SU-DHL-6 (cell line): ENCODE results near the gene PARP8.
"Not testable (repeated sequence)": the region's sequence is repeated elsewhere in the genome, so short reads cannot be mapped to it uniquely, and the experiment has no call there.

Source experiments
- H2AFZ ChIP-seq: fragments of 200-600 bp; sonication (generic); 2 replicates; pipeline ENCODE4 v1.6.1; 2014; ENCODE audit warnings: low read depth, mild to moderate bottlenecking, moderate library complexity, mixed read lengths, antibody characterized with exemption, low read length; ENCODE audit not compliant: severe bottlenecking
- H3F3A ChIP-seq: fragments of 200-600 bp; shearing (Covaris generic); 2 replicates; pipeline ENCODE4 v1.6.0; 2016; ENCODE audit warnings: antibody characterized with exemption, mild to moderate bottlenecking; ENCODE audit not compliant: insufficient read depth
- H3K27ac ChIP-seq: fragments of 200-600 bp; sonication (generic); 2 replicates; pipeline ENCODE4 v1.5.1; 2016; ENCODE audit warnings: low read depth, mild to moderate bottlenecking, low read length, moderate library complexity, mixed read lengths
- H3K27me3 ChIP-seq: fragments of 200-600 bp; sonication (generic), shearing (Covaris generic); 2 replicates; pipeline ENCODE4 v1.6.0; 2014; ENCODE audit warnings: mild to moderate bottlenecking, low read length
- H3K36me3 ChIP-seq: fragments of 200-600 bp; sonication (generic); 2 replicates; pipeline ENCODE4 v1.6.1; 2014; ENCODE audit warnings: mild to moderate bottlenecking, low read length, mixed read lengths
- H3K4me2 ChIP-seq: fragments of 300-600, 200-600 bp; shearing (Covaris generic), sonication (generic); 2 replicates; pipeline ENCODE4 v1.6.0; 2014; ENCODE audit warnings: low read length, low read depth, mild to moderate bottlenecking; ENCODE audit not compliant: poor library complexity, severe bottlenecking
- H3K4me3 ChIP-seq: fragments of 200-600 bp; sonication (generic); 2 replicates; pipeline ENCODE4 v1.5.1; 2014; ENCODE audit warnings: antibody characterized with exemption, low read length, mild to moderate bottlenecking, mixed read lengths; ENCODE audit not compliant: insufficient read depth, poor library complexity, severe bottlenecking
- H3K79me2 ChIP-seq: fragments of 200-600 bp; sonication (generic); 2 replicates; pipeline ENCODE4 v1.6.1; 2014; ENCODE audit warnings: mild to moderate bottlenecking, low read length, moderate library complexity; ENCODE audit not compliant: insufficient read depth
- H3K9ac ChIP-seq: fragments of 200-600 bp; sonication (generic); 2 replicates; pipeline ENCODE4 v1.7.0; 2014; ENCODE audit warnings: mild to moderate bottlenecking, low read length
- H3K9me2 ChIP-seq: fragments of 200-600 bp; sonication (generic); replicated peaks from 2 replicates; pipeline ENCODE4 v1.6.1; 2014; ENCODE audit warnings: low read length; ENCODE audit not compliant: insufficient read depth
- H3K9me3 ChIP-seq: fragments of 200-600 bp; sonication (generic); 2 replicates; pipeline ENCODE4 v1.6.1; 2014; ENCODE audit warnings: low read length, mixed read lengths; ENCODE audit not compliant: insufficient read depth
- H4K20me1 ChIP-seq: fragments of 200-600 bp; sonication (generic); 2 replicates; pipeline ENCODE4 v1.6.1; 2014; ENCODE audit warnings: low read depth, mild to moderate bottlenecking, antibody characterized with exemption, low read length, moderate library complexity, mixed read lengths
- CTCF ChIP-seq: fragments of 200-600 bp; sonication (generic); IDR thresholded peaks from one replicate; pipeline ENCODE4 v1.5.1; 2017; ENCODE audit warnings: antibody characterized with exemption, mild to moderate bottlenecking, low read length, moderate library complexity; ENCODE audit not compliant: insufficient read depth, poor library complexity, severe bottlenecking
- EZH2phosphoT487 ChIP-seq: fragments of 200-600 bp; sonication (generic), shearing (Covaris generic); conservative IDR thresholded peaks from 2 replicates; pipeline ENCODE4 v1.6.1; 2018; ENCODE audit warnings: mild to moderate bottlenecking, antibody characterized with exemption, low read length, moderate library complexity, mixed read lengths

Gene PARP8

GRCh38 chr5:50667023-50667652 is 701 bp downstream of the PARP8 start:
- Histone ChIP-seq H3K79me2 (peaks cover 16% of the 10 kb centered on the region; the same call in 1 of the 2 replicates), H3K4me2 (peak overlapping the region; percentile 70), H3F3A (peaks cover 22% of the 10 kb centered on the region), H2AFZ (peak overlapping the region; percentile 85), H3K4me3 (peak overlapping the region; percentile 98), H3K27me3 (no peaks in the 10 kb centered on the region), H3K36me3 (no peaks in the 10 kb centered on the region), H3K9ac (peak overlapping the region; percentile 93), H3K9me2 (no peaks in the 10 kb centered on the region), H3K27ac (peak overlapping the region; percentile 77), H4K20me1 (no peaks in the 10 kb centered on the region), H3K9me3 (no peaks in the 10 kb centered on the region)
- TF ChIP-seq EZH2phosphoT487 = no peak
- no peak for TF ChIP-seq CTCF

GRCh38 chr5:50667653-50668595 is 1.5 kb downstream of the PARP8 start:
- Histone ChIP-seq H3K9ac (peak overlapping the region; percentile 93), H4K20me1 (no peaks in the 10 kb centered on the region), H3K4me3 (peak overlapping the region; percentile 98), H3K4me2 (peak overlapping the region; percentile 70), H3K79me2 (peaks cover 19% of the 10 kb centered on the region; the same call in 1 of the 2 replicates), H3K27me3 (no peaks in the 10 kb centered on the region), H3K27ac (peak overlapping the region; percentile 77), H3K9me2 (no peaks in the 10 kb centered on the region), H3F3A (peaks cover 22% of the 10 kb centered on the region), H3K9me3 (no peaks in the 10 kb centered on the region), H3K36me3 (no peaks in the 10 kb centered on the region), H2AFZ (peak overlapping the region; percentile 85)
- no peak for TF ChIP-seq EZH2phosphoT487
- no peak for TF ChIP-seq CTCF

DNA sequence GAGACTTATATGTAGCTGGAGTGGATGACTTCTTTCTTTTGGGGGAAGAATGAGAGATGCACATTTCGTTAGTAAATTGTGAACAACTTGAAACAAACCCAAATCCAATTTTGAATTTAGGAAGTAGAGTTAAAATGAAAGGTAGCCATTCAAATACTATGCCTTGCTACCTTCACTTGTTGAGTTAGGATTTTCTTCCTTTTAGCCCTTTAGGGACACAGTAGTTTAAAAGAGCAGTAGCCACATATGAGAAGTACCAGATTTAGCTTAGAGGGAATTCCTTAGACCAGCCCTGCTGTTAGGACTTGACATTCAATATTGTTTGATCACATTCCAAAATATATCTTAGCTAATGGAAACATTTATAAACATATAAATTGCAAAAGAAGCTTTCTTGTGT is 2.2 kb downstream of the PARP8 start:
- H3K4me3 ChIP-seq = peak overlapping the region; percentile 98
- H3K9me3 ChIP-seq, H4K20me1 ChIP-seq, H3K36me3 ChIP-seq, H3K9me2 ChIP-seq, H3K27me3 ChIP-seq: not testable (repeated sequence)
- peak overlapping the region; percentile 93 for H3K9ac ChIP-seq
- peak overlapping the region; percentile 70 for H3K4me2 ChIP-seq
- H2AFZ ChIP-seq = peak overlapping the region; percentile 85
- peaks cover 22% of the 10 kb centered on the region for H3F3A ChIP-seq
- H3K27ac ChIP-seq = peak overlapping the region; percentile 77; the same call in 1 of the 2 replicates
- H3K79me2 ChIP-seq = peaks cover 19% of the 10 kb centered on the region; the same call in 1 of the 2 replicates
